H9 (cell line): Measurements from ENCODE around the gene MTCH1. TPM values are rescaled to one million over a fixed set of nuclear protein-coding genes. Genes with fewer than 3 reads are reported as not detected.

Experiments used
- DNase-seq: peaks from one replicate; pipeline ENCODE4 v3.0.0-alpha.2; 2017
- H2AFZ ChIP-seq: one replicate; pipeline ENCODE4 v1.6.1; 2013; ENCODE audit warnings: mild to moderate bottlenecking, low read length, control low read depth, moderate library complexity
- H2AK5ac ChIP-seq: 2 replicates; pipeline ENCODE4 v1.6.1; 2013; ENCODE audit warnings: low read length, control low read depth, mixed read lengths; ENCODE audit not compliant: insufficient read length
- H2BK120ac ChIP-seq: one replicate; pipeline ENCODE4 v1.6.1; 2013; ENCODE audit warnings: low read depth, mild to moderate bottlenecking, low read length, control low read depth, inconsistent platforms; ENCODE audit not compliant: poor library complexity, severe bottlenecking
- H2BK12ac ChIP-seq: 2 replicates; pipeline ENCODE4 v1.6.1; 2013; ENCODE audit warnings: low read length, control low read depth, mixed read lengths, low read depth; ENCODE audit not compliant: insufficient read length
- H2BK15ac ChIP-seq: 2 replicates; pipeline ENCODE4 v1.6.1; 2013; ENCODE audit warnings: low read depth, low read length, control low read depth
- H2BK20ac ChIP-seq: one replicate; pipeline ENCODE4 v1.6.1; 2013; ENCODE audit warnings: low read depth, mild to moderate bottlenecking, low read length, control low read depth, inconsistent platforms; ENCODE audit not compliant: poor library complexity, severe bottlenecking
- H2BK5ac ChIP-seq: 2 replicates; pipeline ENCODE4 v1.6.1; 2013; ENCODE audit warnings: low read length, control low read depth, mixed read lengths; ENCODE audit not compliant: insufficient read length
- H3K14ac ChIP-seq: 2 replicates; pipeline ENCODE4 v1.6.1; 2013; ENCODE audit warnings: low read length, control low read depth; ENCODE audit not compliant: insufficient read depth
- H3K18ac ChIP-seq: 2 replicates; pipeline ENCODE4 v1.6.1; 2013; ENCODE audit warnings: low read depth, mild to moderate bottlenecking, mixed read lengths, low read length, control low read depth; ENCODE audit not compliant: insufficient read length
- H3K23ac ChIP-seq: 2 replicates; pipeline ENCODE4 v1.6.1; 2013; ENCODE audit warnings: low read length, control low read depth, mixed read lengths, low read depth; ENCODE audit not compliant: insufficient read length
- H3K23me2 ChIP-seq: 2 replicates; pipeline ENCODE4 v1.6.1; 2013; ENCODE audit warnings: low read depth, mild to moderate bottlenecking, mixed read lengths, low read length, control low read depth; ENCODE audit not compliant: insufficient read length, poor library complexity, severe bottlenecking
- H3K27ac ChIP-seq: 2 replicates; pipeline ENCODE4 v1.5.1; 2013; ENCODE audit warnings: low read length, control low read depth, mixed read lengths, low read depth; ENCODE audit not compliant: insufficient read length
- H3K27me3 ChIP-seq: 2 replicates; pipeline ENCODE4 v1.6.1; 2013; ENCODE audit warnings: low read length, control low read depth, inconsistent platforms; ENCODE audit not compliant: insufficient read depth
- H3K4ac ChIP-seq: 2 replicates; pipeline ENCODE4 v1.6.1; 2013; ENCODE audit warnings: low read depth, mild to moderate bottlenecking, control low read depth, inconsistent platforms, low read length, moderate library complexity
- H3K4me1 ChIP-seq: 2 replicates; pipeline ENCODE4 v1.6.1; 2013; ENCODE audit warnings: low read length, control low read depth, inconsistent platforms; ENCODE audit not compliant: insufficient read depth
- H3K4me2 ChIP-seq: 2 replicates; pipeline ENCODE4 v1.6.1; 2013; ENCODE audit warnings: low read length, control low read depth, mixed read lengths; ENCODE audit not compliant: insufficient read length, insufficient read depth
- H3K56ac ChIP-seq: 2 replicates; pipeline ENCODE4 v1.6.1; 2013; ENCODE audit warnings: low read depth, mild to moderate bottlenecking, mixed read lengths, low read length, control low read depth; ENCODE audit not compliant: insufficient read length
- H3K79me1 ChIP-seq: 2 replicates; pipeline ENCODE4 v1.6.1; 2013; ENCODE audit warnings: low read depth, mild to moderate bottlenecking, moderate library complexity, low read length, control low read depth, inconsistent platforms; ENCODE audit not compliant: insufficient read depth, poor library complexity, severe bottlenecking
- H3K79me2 ChIP-seq: 2 replicates; pipeline ENCODE4 v1.6.1; 2013; ENCODE audit warnings: low read length, control low read depth, inconsistent platforms; ENCODE audit not compliant: insufficient read depth
- H3K9ac ChIP-seq: 2 replicates; pipeline ENCODE4 v1.6.1; 2013; ENCODE audit warnings: low read length, control low read depth, mixed read lengths; ENCODE audit not compliant: insufficient read length; ENCODE audit errors: extremely low read depth
- H3K9me3 ChIP-seq: one replicate; pipeline ENCODE4 v1.6.1; 2013; ENCODE audit warnings: low read depth, low read length, inconsistent platforms; ENCODE audit not compliant: control insufficient read depth
- H3T11ph ChIP-seq: one replicate; pipeline ENCODE4 v1.6.1; 2013; ENCODE audit warnings: mild to moderate bottlenecking, low read length, control low read depth, inconsistent platforms
- H4K20me1 ChIP-seq: one replicate; pipeline ENCODE4 v1.6.1; 2013; ENCODE audit not compliant: control insufficient read depth, insufficient read length, insufficient read depth
- H4K5ac ChIP-seq: 2 replicates; pipeline ENCODE4 v1.6.1; 2013; ENCODE audit warnings: low read depth, mild to moderate bottlenecking, mixed read lengths, low read length, control low read depth; ENCODE audit not compliant: insufficient read length
- H4K8ac ChIP-seq: replicated peaks from 2 replicates; pipeline ENCODE4 v1.6.1; 2013; ENCODE audit warnings: low read length, control low read depth, mixed read lengths, low read depth; ENCODE audit not compliant: insufficient read length
- H4K91ac ChIP-seq: 2 replicates; pipeline ENCODE4 v1.6.1; 2013; ENCODE audit warnings: low read depth, mild to moderate bottlenecking, moderate library complexity, mixed read lengths, low read length, control low read depth; ENCODE audit not compliant: insufficient read length
- H3K27ac Mint-ChIP-seq, 3 experiments: 2 replicates in 2 of 3; 3 replicates in 1 of 3; pipeline ENCODE4 v1.8.0; 2020 to 2021; ENCODE audit warnings: mixed read lengths in 3 of 3, mild to moderate bottlenecking in 1 of 3, moderate library complexity in 1 of 3
- H3K27me3 Mint-ChIP-seq: 2 replicates; pipeline ENCODE4 v1.8.0; 2021; ENCODE audit warnings: low read depth, mild to moderate bottlenecking, moderate library complexity, mixed read lengths
- H3K36me3 Mint-ChIP-seq, 3 experiments: 2 replicates in 2 of 3; 3 replicates in 1 of 3; pipeline ENCODE4 v1.8.0; 2020 to 2021; ENCODE audit warnings: low read depth in 3 of 3, mixed read lengths in 3 of 3; ENCODE audit not compliant: insufficient read depth in 1 of 3
- H3K4me1 Mint-ChIP-seq, 2 experiments: 2 replicates each; pipeline ENCODE4 v1.8.0; 2020; ENCODE audit warnings: mixed read lengths in 2 of 2
- H3K4me3 Mint-ChIP-seq, 2 experiments: 2 replicates in 1 of 2; 3 replicates in 1 of 2; pipeline ENCODE4 v1.8.0; 2020 to 2021; ENCODE audit warnings: mild to moderate bottlenecking in 2 of 2, mixed read lengths in 2 of 2, moderate library complexity in 1 of 2
- H3K9me3 Mint-ChIP-seq, 2 experiments: 2 replicates in 1 of 2; 3 replicates in 1 of 2; pipeline ENCODE4 v1.8.0; 2020; ENCODE audit warnings: mild to moderate bottlenecking in 2 of 2, mixed read lengths in 2 of 2, moderate library complexity in 1 of 2
- WGBS: extraction: QIAGEN DNeasy Blood & Tissue Kit; methylation state at CpG from one replicate; pipeline ENCODE4 v1.1.7; 2013; ENCODE audit warnings: missing lambda C conversion rate, low lambda C conversion rate, mixed read lengths; ENCODE audit not compliant: insufficient read length; ENCODE audit errors: extremely low coverage; 5-methylcytosine and 5-hydroxymethylcytosine counted together
- total RNA-seq: library from RNA; stranded (reverse); gene quantifications from 2 replicates; pipeline ENCODE4 v1.2.1, GENCODE V29; 2021
- TF ChIP-seq, protein P1 (sequence below): fragments of 200-600 bp; sonication (generic); conservative IDR thresholded peaks from 3 replicates; pipeline ENCODE4 v1.8.0; 2021; ENCODE audit warnings: antibody characterized with exemption, mild to moderate bottlenecking

MTCH1 gene
- total RNA-seq, 1 experiment from 2014 or later, result 200 TPM

DNA sequence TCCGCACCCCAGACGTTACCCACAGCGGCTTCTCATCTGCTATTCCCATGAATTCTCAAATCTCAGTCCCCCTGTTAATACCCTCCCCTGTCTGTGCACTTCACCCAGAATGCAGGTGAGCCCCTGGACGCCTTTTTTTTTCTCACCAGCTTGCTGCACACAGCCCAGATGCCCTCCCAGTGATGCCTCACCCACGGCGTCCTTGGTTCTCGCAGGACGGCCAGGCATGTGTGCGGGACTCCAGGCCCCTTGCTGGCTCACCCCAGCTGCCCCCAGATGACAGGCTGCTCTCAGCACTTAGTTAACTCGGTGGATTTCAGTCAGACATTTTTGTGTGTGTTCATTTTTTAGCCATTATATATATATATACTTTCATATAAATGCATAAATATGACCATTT, 56.8 kb downstream of the MTCH1 start:
- Histone ChIP-seq H3K4me2 (no peak overlapping the region), H3K14ac (no peak overlapping the region), H3K18ac (no peak overlapping the region), H3K23ac (no peak overlapping the region), H3K27me3 (no peaks in the 10 kb centered on the region), H3T11ph (no peak overlapping the region), H3K23me2 (no peaks in the 10 kb centered on the region), H4K8ac (no peak overlapping the region), H3K56ac (no peak overlapping the region), H2AK5ac (no peak overlapping the region), H2BK20ac (no peak overlapping the region), H2BK12ac (no peak overlapping the region), H3K79me2 (no peaks in the 10 kb centered on the region), H3K9me3 (no peaks in the 10 kb centered on the region), H3K4ac (no peak overlapping the region), H4K20me1 (no peaks in the 10 kb centered on the region), H2BK5ac (no peak overlapping the region), H3K4me1 (no peaks in the 10 kb centered on the region), H2AFZ (no peak overlapping the region), H3K79me1 (no peaks in the 10 kb centered on the region), H2BK120ac (no peak overlapping the region), H3K9ac (no peak overlapping the region), H2BK15ac (no peak overlapping the region), H3K27ac (no peak overlapping the region), H4K5ac (no peak overlapping the region), H4K91ac (no peak overlapping the region)
- Mint-ChIP-seq H3K36me3 (no peaks in the 10 kb centered on the region), H3K27me3 (peaks cover 3% of the 10 kb centered on the region), H3K9me3 (no peaks in the 10 kb centered on the region), H3K4me3 (no peak overlapping the region), H3K4me1 (peaks cover 2 to 6% of the 10 kb centered on the region in 2 experiments; a peak in 2 of 4 replicates), H3K27ac (no peak overlapping the region; a peak in 2 of 7 replicates)
- no peak for DNase-seq
- TF ChIP-seq, protein P1, sequence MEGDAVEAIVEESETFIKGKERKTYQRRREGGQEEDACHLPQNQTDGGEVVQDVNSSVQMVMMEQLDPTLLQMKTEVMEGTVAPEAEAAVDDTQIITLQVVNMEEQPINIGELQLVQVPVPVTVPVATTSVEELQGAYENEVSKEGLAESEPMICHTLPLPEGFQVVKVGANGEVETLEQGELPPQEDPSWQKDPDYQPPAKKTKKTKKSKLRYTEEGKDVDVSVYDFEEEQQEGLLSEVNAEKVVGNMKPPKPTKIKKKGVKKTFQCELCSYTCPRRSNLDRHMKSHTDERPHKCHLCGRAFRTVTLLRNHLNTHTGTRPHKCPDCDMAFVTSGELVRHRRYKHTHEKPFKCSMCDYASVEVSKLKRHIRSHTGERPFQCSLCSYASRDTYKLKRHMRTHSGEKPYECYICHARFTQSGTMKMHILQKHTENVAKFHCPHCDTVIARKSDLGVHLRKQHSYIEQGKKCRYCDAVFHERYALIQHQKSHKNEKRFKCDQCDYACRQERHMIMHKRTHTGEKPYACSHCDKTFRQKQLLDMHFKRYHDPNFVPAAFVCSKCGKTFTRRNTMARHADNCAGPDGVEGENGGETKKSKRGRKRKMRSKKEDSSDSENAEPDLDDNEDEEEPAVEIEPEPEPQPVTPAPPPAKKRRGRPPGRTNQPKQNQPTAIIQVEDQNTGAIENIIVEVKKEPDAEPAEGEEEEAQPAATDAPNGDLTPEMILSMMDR, result no peak
- no CpG with 5 or more reads among the region's 10 CpGs for WGBS
